WTC11 (cell line): Measurements from ENCODE around the gene POLA1. TPM values are rescaled to one million over a fixed set of nuclear protein-coding genes. Genes with fewer than 3 reads are reported as not detected.

Source experiments
- ATAC-seq: fragments of 200-7000 bp; cut with Tn5 transposase; 2 replicates; pipeline ENCODE4 v1.10.0; 2021; ENCODE audit warnings: mild to moderate bottlenecking, moderate library complexity
- CTCF ChIA-PET: fragments of 300-600 bp; sonication (Branson Sonifier 250); formaldehyde crosslinking; loops from one replicate; lab custom pipeline; 2021; ENCODE audit warnings: antibody characterized with exemption; lab: Charles Lee
- POLR2A ChIA-PET: fragments of 350-600 bp; sonication (Branson Sonifier 250); formaldehyde crosslinking; loops from one replicate; lab custom pipeline; 2021; ENCODE audit warnings: antibody characterized with exemption; lab: Charles Lee
- DNase-seq: peaks from one replicate; pipeline ENCODE4 v3.0.0; 2021; ENCODE audit warnings: low spot score
- H3K27ac Mint-ChIP-seq: 2 replicates; pipeline ENCODE4 v1.8.0; 2021; ENCODE audit warnings: mixed read lengths
- H3K27me3 Mint-ChIP-seq: 2 replicates; pipeline ENCODE4 v1.8.0; 2021; ENCODE audit warnings: low read depth, mild to moderate bottlenecking, moderate library complexity, mixed read lengths
- H3K36me3 Mint-ChIP-seq: 2 replicates; pipeline ENCODE4 v1.8.0; 2021; ENCODE audit warnings: mixed read lengths
- H3K4me1 Mint-ChIP-seq: 2 replicates; pipeline ENCODE4 v1.8.0; 2022; ENCODE audit warnings: mixed read lengths
- H3K4me3 Mint-ChIP-seq: 2 replicates; pipeline ENCODE4 v1.8.0; 2021; ENCODE audit warnings: mild to moderate bottlenecking, moderate library complexity, mixed read lengths
- H3K9me3 Mint-ChIP-seq: 2 replicates; pipeline ENCODE4 v1.8.0; 2021; ENCODE audit warnings: mixed read lengths
- ARID4B ChIP-seq: sonication (generic); formaldehyde crosslinking; IDR thresholded peaks from 2 replicates; pipeline ENCODE4 v1.8.0; 2023; ENCODE audit warnings: missing genetic modification reagents, mild to moderate bottlenecking, borderline replicate concordance
- FOXJ3 ChIP-seq: sonication (generic); formaldehyde crosslinking; IDR thresholded peaks from 2 replicates; pipeline ENCODE4 v1.9.0; 2021; ENCODE audit warnings: missing genetic modification reagents, mild to moderate bottlenecking, borderline replicate concordance
- MXD4 ChIP-seq: fragments of 250-450 bp; sonication (Bioruptor Pico); IDR thresholded peaks from 2 replicates; pipeline ENCODE4 v1.8.0; 2021; ENCODE audit warnings: mild to moderate bottlenecking, moderate library complexity, borderline replicate concordance
- NFYB ChIP-seq: sonication (generic); formaldehyde crosslinking; conservative IDR thresholded peaks from 2 replicates; pipeline ENCODE4 v1.8.0; 2022; ENCODE audit warnings: low read depth, missing genetic modification reagents
- PREB ChIP-seq: sonication (generic); formaldehyde crosslinking; IDR thresholded peaks from 2 replicates; pipeline ENCODE4 v1.8.1; 2022; ENCODE audit warnings: mild to moderate bottlenecking, missing genetic modification reagents, moderate library complexity, borderline replicate concordance
- SOX15 ChIP-seq: fragments of 250-450 bp; sonication (Bioruptor Pico); IDR thresholded peaks from 2 replicates; pipeline ENCODE4 v1.9.0; 2021; ENCODE audit warnings: mild to moderate bottlenecking
- ZNF121 ChIP-seq: sonication (generic); formaldehyde crosslinking; IDR thresholded peaks from 2 replicates; pipeline ENCODE4 v1.8.0; 2023; ENCODE audit warnings: missing genetic modification reagents
- total RNA-seq: library from RNA; stranded (reverse); gene quantifications from 3 replicates; pipeline ENCODE4 v1.2.3, GENCODE V29; 2021
- TF ChIP-seq, protein P1 (sequence below): fragments of 250-450 bp; sonication (Bioruptor Pico); IDR thresholded peaks from 2 replicates; pipeline ENCODE4 v1.8.0; 2021; ENCODE audit warnings: mild to moderate bottlenecking
- TF ChIP-seq, protein P2 (sequence below): sonication (generic); formaldehyde crosslinking; IDR thresholded peaks from 2 replicates; pipeline ENCODE4 v1.8.0; 2022; ENCODE audit warnings: mild to moderate bottlenecking, missing genetic modification reagents
- TF ChIP-seq, protein P3 (sequence below): fragments of 200-600 bp; IDR thresholded peaks from 2 replicates; pipeline ENCODE4 v1.8.0; 2022; ENCODE audit warnings: antibody characterized with exemption
- TF ChIP-seq, protein P4 (sequence below): sonication (generic); formaldehyde crosslinking; IDR thresholded peaks from 2 replicates; pipeline ENCODE4 v1.8.1; 2023; ENCODE audit warnings: mild to moderate bottlenecking, moderate library complexity, missing genetic modification reagents
- TF ChIP-seq, protein P5 (sequence below): sonication (generic); formaldehyde crosslinking; IDR thresholded peaks from 2 replicates; pipeline ENCODE4 v1.8.0; 2023; ENCODE audit warnings: mild to moderate bottlenecking, missing genetic modification reagents
- TF ChIP-seq, protein P6 (sequence below): fragments of 250-450 bp; sonication (Bioruptor Pico); conservative IDR thresholded peaks from 2 replicates; pipeline ENCODE4 v1.9.0; 2021; ENCODE audit warnings: mild to moderate bottlenecking

POLA1 gene
- total RNA-seq, 1 experiment from 2014 or later = 29.9 TPM

GRCh38 chrX:24979081-24979480 lies 285.4 kb downstream of the POLA1 start (continued):
- TF ChIP-seq, protein P1, sequence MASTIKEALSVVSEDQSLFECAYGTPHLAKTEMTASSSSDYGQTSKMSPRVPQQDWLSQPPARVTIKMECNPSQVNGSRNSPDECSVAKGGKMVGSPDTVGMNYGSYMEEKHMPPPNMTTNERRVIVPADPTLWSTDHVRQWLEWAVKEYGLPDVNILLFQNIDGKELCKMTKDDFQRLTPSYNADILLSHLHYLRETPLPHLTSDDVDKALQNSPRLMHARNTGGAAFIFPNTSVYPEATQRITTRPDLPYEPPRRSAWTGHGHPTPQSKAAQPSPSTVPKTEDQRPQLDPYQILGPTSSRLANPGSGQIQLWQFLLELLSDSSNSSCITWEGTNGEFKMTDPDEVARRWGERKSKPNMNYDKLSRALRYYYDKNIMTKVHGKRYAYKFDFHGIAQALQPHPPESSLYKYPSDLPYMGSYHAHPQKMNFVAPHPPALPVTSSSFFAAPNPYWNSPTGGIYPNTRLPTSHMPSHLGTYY (CRISPR knock-in tag) = no peak
- TF ChIP-seq, protein P2, sequence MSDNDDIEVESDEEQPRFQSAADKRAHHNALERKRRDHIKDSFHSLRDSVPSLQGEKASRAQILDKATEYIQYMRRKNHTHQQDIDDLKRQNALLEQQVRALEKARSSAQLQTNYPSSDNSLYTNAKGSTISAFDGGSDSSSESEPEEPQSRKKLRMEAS (CRISPR knock-in tag) = no peak

- Mint-ChIP-seq H3K27me3 (no peaks in the 10 kb centered on the region), H3K36me3 (no peaks in the 10 kb centered on the region), H3K9me3 (no peaks in the 10 kb centered on the region), H3K4me3 (no peak overlapping the region), H3K27ac (no peak overlapping the region), H3K4me1 (0 out of 2 replicates have a peak, but pooled peaks cover 6% of the 10 kb centered on the region)
- TF ChIP-seq, protein P3, sequence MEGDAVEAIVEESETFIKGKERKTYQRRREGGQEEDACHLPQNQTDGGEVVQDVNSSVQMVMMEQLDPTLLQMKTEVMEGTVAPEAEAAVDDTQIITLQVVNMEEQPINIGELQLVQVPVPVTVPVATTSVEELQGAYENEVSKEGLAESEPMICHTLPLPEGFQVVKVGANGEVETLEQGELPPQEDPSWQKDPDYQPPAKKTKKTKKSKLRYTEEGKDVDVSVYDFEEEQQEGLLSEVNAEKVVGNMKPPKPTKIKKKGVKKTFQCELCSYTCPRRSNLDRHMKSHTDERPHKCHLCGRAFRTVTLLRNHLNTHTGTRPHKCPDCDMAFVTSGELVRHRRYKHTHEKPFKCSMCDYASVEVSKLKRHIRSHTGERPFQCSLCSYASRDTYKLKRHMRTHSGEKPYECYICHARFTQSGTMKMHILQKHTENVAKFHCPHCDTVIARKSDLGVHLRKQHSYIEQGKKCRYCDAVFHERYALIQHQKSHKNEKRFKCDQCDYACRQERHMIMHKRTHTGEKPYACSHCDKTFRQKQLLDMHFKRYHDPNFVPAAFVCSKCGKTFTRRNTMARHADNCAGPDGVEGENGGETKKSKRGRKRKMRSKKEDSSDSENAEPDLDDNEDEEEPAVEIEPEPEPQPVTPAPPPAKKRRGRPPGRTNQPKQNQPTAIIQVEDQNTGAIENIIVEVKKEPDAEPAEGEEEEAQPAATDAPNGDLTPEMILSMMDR = no peak
- no peak for TF ChIP-seq ARID4B (CRISPR knock-in tag)
- TF ChIP-seq, protein P4, sequence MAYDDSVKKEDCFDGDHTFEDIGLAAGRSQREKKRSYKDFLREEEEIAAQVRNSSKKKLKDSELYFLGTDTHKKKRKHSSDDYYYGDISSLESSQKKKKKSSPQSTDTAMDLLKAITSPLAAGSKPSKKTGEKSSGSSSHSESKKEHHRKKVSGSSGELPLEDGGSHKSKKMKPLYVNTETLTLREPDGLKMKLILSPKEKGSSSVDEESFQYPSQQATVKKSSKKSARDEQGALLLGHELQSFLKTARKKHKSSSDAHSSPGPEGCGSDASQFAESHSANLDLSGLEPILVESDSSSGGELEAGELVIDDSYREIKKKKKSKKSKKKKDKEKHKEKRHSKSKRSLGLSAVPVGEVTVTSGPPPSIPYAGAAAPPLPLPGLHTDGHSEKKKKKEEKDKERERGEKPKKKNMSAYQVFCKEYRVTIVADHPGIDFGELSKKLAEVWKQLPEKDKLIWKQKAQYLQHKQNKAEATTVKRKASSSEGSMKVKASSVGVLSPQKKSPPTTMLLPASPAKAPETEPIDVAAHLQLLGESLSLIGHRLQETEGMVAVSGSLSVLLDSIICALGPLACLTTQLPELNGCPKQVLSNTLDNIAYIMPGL (CRISPR knock-in tag) = no peak
- TF ChIP-seq, protein P5, sequence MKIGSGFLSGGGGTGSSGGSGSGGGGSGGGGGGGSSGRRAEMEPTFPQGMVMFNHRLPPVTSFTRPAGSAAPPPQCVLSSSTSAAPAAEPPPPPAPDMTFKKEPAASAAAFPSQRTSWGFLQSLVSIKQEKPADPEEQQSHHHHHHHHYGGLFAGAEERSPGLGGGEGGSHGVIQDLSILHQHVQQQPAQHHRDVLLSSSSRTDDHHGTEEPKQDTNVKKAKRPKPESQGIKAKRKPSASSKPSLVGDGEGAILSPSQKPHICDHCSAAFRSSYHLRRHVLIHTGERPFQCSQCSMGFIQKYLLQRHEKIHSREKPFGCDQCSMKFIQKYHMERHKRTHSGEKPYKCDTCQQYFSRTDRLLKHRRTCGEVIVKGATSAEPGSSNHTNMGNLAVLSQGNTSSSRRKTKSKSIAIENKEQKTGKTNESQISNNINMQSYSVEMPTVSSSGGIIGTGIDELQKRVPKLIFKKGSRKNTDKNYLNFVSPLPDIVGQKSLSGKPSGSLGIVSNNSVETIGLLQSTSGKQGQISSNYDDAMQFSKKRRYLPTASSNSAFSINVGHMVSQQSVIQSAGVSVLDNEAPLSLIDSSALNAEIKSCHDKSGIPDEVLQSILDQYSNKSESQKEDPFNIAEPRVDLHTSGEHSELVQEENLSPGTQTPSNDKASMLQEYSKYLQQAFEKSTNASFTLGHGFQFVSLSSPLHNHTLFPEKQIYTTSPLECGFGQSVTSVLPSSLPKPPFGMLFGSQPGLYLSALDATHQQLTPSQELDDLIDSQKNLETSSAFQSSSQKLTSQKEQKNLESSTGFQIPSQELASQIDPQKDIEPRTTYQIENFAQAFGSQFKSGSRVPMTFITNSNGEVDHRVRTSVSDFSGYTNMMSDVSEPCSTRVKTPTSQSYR (CRISPR knock-in tag) = no peak
- no peak for TF ChIP-seq NFYB (CRISPR knock-in tag)
- TF ChIP-seq ZNF121 (CRISPR knock-in tag) = no peak
- ChIA-PET CTCF (no interaction called here), POLR2A (no interaction called here)
- no peak for ATAC-seq
- DNase-seq = no peak
These were observed 287.3 kb downstream of the POLA1 start for GRCh38 chrX:24981030-24981429.

DNA sequence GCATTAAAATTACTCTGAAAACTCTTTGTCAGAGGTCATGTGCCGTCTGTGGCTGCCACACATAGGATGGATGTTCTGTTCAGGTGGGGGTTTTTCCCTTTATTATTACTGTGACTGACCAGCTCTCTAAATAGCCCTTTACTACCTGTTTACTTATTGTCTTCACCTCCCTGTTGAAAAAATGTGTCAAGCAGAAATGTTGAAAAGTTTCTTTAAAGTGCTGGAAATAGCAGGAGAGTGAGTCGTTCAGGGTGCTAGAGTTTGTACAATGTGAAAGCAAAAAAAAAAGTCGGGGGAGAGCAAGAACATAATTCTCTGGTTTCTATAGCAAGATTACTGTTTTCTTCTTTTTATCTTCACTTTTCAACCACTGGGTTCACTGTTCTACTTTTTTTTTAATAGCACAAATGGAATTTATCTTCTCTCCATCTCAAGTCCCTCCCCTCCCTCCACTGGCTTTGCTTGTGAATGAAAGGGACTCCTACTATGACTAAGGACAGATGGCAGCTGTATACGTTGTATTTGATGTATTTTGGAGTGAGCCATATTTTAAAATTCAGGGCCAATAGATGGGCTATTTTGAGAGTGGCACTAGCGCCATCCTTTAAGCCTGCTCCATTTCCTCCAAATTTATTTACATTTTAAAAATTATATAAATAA lies 288.7 kb downstream of the POLA1 start:
- Mint-ChIP-seq H3K27ac (no peak overlapping the region), H3K4me3 (no peak overlapping the region), H3K4me1 (0 out of 2 replicates have a peak, but pooled peaks cover 6% of the 10 kb centered on the region), H3K27me3 (no peaks in the 10 kb centered on the region), H3K36me3 (no peaks in the 10 kb centered on the region), H3K9me3 (no peaks in the 10 kb centered on the region)
- DNase-seq = no peak
- CTCF ChIA-PET = no interaction called here
- POLR2A ChIA-PET = no interaction called here
- ATAC-seq = no peak
- TF ChIP-seq FOXJ3 (CRISPR knock-in tag) (no peak), PREB (CRISPR knock-in tag) (no peak), SOX15 (CRISPR knock-in tag) (no peak), MXD4 (CRISPR knock-in tag) (no peak)
- TF ChIP-seq, protein P6, sequence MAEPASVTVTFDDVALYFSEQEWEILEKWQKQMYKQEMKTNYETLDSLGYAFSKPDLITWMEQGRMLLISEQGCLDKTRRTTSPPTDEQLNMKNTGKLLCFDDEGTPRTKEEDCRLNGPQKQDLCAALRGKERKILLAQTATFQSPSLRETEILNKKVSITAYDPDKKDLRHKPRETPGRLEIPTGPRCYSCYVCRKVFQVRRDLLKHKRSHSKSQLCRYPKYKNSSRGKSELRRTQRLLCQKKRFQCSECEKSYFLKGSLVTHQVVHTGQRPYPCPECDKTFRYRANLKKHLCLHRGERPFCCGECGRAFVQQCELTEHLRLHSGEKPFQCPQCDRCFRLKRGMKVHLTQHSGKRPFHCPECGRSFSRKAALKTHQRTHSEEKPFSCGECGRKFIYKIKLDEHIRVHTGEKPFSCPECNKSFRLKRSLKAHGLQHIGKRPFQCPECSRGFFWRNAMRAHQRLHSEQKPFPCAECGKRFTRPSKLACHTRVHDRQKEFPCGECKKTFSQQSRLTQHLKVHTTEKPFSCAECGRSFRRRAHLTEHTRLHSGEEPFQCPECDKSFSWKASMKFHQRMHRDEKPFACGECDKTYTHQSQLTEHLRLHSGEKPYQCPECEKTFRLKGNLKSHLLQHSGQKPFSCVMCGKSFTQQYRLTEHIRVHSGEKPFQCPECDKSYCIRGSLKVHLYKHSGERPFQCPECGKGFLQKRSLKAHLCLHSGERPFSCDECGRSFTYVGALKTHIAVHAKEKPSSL (CRISPR knock-in tag) = no peak
- TF ChIP-seq, protein P4 (CRISPR knock-in tag) = no peak
